Measurements from ENCODE around the gene CNTN4. TPM values are rescaled to one million over a fixed set of nuclear protein-coding genes. Genes with fewer than 3 reads are reported as not detected.

The CNTN4 gene
- polyA plus RNA-seq, 1 donor from 2014 or later, result not detected

DNA sequence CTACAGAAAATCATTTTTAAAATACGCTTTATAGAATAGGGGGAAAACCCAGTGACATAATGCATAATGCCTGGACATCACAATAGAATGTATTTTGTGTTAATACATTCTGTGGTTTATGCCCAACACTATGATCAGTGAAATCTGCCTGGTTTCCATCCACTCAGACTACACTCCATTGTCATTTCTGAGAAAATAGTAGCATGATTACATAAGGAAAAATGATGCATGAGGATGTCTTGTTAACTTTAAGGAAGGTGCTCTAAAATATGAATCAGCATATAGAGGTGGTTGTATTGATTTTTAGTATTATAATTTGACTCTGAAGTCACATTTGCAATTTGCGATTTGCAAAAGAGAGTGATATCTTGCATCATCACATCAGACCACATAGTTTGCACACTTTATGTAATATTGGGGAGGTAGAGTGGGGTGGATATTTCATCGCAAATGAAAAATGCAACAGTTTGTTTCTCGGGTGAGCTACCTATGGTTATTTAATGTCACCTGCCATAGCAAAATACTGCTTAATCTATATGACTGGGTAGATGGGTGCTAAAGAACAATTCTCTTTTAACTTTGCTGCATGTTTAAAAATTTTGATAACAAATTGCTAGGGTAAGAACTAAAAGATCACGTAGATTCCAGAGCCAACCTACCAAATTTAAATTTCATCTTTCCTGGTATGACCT, 607.6 kb downstream of the CNTN4 start:
- no peak overlapping the region for H3K27ac Mint-ChIP-seq
- H3K9me3 Mint-ChIP-seq, result no peaks in the 10 kb centered on the region
- peaks cover 1% of the 10 kb centered on the region for H3K27me3 Mint-ChIP-seq
- no peaks in the 10 kb centered on the region for H3K36me3 Mint-ChIP-seq
- H3K4me3 Mint-ChIP-seq, result no peak overlapping the region
- no peaks in the 10 kb centered on the region for H3K4me1 Mint-ChIP-seq

DNA sequence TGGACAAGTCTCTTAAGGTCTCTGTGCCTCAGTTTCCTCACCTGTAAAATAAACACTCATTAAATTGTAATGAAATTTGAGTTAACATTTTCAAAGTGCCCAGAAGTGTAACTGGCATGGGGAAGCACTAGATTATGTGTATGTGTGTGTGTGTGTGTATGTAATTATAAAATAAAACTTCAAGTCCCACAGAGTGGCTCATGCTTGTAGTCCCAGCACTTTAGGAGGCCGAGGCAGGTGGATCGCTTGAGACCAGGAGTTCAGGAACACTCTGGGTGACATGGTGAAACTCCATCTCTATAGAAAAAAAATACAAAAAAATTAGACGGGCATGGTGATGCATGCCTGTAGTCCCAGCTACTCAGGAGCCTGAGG, 608.2 kb downstream of the CNTN4 start:
- Mint-ChIP-seq H3K27ac (no peak overlapping the region), H3K4me1 (no peaks in the 10 kb centered on the region), H3K4me3 (no peak overlapping the region), H3K36me3 (no peaks in the 10 kb centered on the region), H3K9me3 (no peaks in the 10 kb centered on the region), H3K27me3 (peaks cover 1% of the 10 kb centered on the region)

DNA sequence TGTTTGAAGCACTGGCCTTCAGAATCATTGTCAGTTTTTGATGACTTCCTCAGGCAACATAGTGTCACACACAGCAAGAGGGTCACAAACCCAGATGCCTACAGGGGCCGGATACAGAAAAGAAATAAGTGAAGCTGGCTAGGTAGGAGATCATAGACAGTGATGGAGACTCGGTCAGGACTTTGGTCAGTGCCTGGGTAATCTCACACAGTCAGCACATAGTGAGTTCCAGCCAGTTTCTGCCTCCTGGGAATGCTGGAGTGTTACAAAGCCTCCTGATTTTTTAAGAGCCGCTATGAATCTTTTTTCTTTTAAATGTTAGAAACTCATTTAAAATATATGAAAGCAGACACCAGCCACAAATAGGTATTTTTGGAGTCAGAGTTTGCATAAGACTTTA, 612.4 kb downstream of the CNTN4 start:
- no peaks in the 10 kb centered on the region for H3K9me3 Mint-ChIP-seq
- no peaks in the 10 kb centered on the region for H3K36me3 Mint-ChIP-seq
- no peak overlapping the region for H3K4me3 Mint-ChIP-seq
- no peaks in the 10 kb centered on the region for H3K27me3 Mint-ChIP-seq
- H3K4me1 Mint-ChIP-seq, result peaks cover 0 to 5% (median 2%) of the 10 kb centered on the region in 3 donors
- H3K27ac Mint-ChIP-seq, result no peak overlapping the region

DNA sequence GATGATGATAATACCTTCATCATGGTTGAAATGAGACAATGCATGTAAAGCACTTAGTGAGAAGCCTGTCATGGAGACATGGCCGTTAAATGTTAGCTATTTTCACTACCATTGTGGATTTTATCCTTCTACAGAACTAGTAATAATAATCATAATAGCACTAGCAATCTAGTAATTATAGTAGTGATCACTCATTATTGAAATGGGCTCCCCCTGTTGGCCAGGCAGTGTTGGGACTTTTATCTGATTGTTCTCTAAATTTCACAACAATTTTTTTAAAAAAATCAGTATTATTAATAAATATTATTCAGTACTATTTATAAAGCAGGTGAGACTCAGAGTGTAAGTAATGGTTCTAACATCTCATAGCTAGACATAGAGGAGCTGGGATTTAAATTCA, 615.3 kb downstream of the CNTN4 start:
- no peak overlapping the region for H3K27ac Mint-ChIP-seq
- no peaks in the 10 kb centered on the region for H3K9me3 Mint-ChIP-seq
- H3K36me3 Mint-ChIP-seq, result no peaks in the 10 kb centered on the region
- no peaks in the 10 kb centered on the region for H3K27me3 Mint-ChIP-seq
- H3K4me1 Mint-ChIP-seq, result peaks cover 0 to 5% (median 2%) of the 10 kb centered on the region in 3 donors
- no peak overlapping the region for H3K4me3 Mint-ChIP-seq

DNA sequence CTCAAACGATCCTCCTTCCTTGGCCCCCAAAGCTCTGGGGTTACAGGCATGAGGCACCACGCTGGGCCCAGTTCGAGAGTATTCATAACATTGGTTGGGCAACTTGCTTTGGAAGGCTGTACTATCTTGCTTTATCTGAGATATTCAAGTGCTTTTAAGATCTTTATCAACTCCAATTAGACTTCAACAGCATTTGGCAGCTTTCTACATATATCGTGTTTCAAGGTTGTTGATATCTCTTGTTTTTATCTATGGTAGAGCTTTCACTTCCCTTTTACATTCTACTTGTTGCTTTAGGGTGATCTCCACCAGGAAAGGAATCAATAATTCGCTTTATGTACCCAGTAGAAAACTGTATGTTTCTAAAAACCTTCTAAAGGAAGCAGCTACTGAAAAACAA, 616.2 kb downstream of the CNTN4 start:
- no peaks in the 10 kb centered on the region for H3K36me3 Mint-ChIP-seq
- peaks cover 0 to 1% (median 0%) of the 10 kb centered on the region in 3 donors for H3K9me3 Mint-ChIP-seq
- peaks cover 0 to 5% (median 2%) of the 10 kb centered on the region in 3 donors for H3K4me1 Mint-ChIP-seq
- no peaks in the 10 kb centered on the region for H3K27me3 Mint-ChIP-seq
- H3K4me3 Mint-ChIP-seq, result no peak overlapping the region
- H3K27ac Mint-ChIP-seq, result no peak overlapping the region

DNA sequence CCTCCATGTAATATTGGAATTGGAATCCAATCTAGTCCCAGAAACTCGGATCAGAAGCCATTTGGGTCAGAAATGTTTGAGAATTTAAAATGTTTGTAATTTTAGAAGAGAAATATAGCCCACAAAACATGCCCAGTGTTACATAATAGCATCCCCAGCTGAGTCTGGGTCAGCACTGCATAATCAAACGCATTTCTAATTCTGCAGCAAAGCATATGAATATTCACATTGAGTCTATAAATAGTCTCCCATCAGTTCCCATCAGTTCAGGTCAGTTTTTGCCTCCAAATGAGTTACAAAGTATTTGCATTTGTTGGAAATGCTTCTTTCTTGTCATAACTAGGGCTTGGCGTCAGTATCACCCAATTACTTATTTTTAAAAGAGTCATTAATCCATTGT, 628.4 kb downstream of the CNTN4 start:
- Mint-ChIP-seq H3K27ac (no peak overlapping the region), H3K27me3 (no peaks in the 10 kb centered on the region), H3K4me1 (no peaks in the 10 kb centered on the region)

DNA sequence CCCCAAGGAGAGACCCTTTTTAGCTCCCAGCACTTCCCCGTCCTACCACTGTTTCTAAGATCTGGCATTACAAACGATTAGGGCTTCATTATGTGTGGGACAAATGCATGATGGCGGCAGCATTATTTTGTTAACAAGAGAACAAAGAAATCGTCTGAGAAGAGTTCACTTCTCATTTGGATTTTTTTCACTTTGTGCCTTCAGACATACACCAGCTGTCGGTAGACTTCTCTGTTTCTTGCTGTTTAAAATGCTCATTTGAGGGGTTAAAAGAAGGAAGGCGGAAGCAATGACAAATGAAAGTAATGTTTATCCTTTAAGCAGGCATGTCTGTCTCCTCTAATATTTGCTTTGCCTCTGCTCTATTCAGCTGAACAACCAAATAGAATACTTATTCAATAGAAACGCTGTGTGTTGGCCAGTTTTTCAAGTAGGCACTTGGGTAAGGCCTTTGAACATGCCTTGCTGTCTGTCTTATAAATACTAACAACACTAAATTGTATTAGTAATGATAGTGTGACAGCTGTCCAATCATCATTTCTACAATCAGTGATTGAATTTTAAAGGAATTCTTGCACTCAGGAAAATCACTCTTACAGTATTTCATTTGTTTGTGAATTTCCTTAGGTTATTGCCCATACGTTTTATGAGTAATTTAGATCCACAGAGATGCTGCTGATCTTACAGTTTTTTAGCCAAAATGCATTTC, 629.1 kb downstream of the CNTN4 start:
- Mint-ChIP-seq H3K36me3 (no peaks in the 10 kb centered on the region), H3K27me3 (no peaks in the 10 kb centered on the region), H3K4me3 (no peak overlapping the region), H3K4me1 (no peaks in the 10 kb centered on the region), H3K9me3 (no peaks in the 10 kb centered on the region), H3K27ac (no peak overlapping the region)

More for the DNA sequence above, 628.4 kb downstream of the CNTN4 start:
- no peak overlapping the region for H3K4me3 Mint-ChIP-seq
- H3K36me3 Mint-ChIP-seq, result no peaks in the 10 kb centered on the region
- H3K9me3 Mint-ChIP-seq, result no peaks in the 10 kb centered on the region

DNA sequence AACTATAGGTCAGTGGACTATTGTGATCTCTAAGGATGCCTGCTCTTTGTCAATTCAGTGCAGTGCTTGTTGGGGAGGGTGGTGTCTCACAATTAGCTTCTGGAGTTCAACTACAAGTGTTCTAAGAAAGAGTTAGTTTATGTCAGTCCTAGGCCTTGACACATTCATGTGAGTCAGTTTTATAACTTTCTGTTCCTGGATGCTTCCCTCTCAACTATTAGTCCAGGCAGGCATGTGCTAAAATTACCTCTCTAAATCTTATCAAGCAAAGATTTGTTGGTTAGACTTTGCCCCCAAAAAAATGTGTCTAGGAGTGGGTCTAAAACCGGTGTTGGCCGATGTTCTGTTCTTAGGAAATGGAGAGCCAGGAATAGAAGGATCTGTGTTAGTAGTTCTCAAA, 633.2 kb downstream of the CNTN4 start:
- H3K27me3 Mint-ChIP-seq, result peaks cover 2% of the 10 kb centered on the region
- peaks cover 0 to 2% (median 2%) of the 10 kb centered on the region in 3 donors for H3K4me1 Mint-ChIP-seq
- no peak overlapping the region for H3K4me3 Mint-ChIP-seq
- no peaks in the 10 kb centered on the region for H3K36me3 Mint-ChIP-seq
- H3K9me3 Mint-ChIP-seq, result no peaks in the 10 kb centered on the region
- H3K27ac Mint-ChIP-seq, result no peak overlapping the region

DNA sequence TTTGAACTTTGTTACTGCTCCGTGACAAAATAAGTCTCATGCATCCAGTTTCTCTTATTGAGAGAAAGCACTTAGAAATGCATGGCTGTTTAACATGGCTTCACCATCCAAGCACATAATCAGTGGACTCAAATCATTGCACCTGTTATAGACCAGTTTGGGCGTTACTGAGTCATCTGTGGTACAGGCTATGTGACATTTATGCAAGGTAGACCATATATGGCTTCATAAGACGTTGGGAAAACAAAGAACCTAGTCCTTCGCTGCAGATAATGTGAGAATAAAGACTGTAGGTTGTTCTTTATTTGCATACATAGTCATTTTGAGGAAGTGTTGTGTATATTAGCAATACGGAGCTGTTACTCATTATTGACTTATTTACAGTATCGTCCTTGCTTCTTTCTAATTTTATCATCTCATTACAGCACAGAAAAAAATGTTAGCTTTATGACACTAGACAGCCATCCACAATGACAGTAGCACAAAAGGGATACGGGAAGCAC, 636.8 kb downstream of the CNTN4 start:
- Mint-ChIP-seq H3K36me3 (no peaks in the 10 kb centered on the region), H3K4me3 (no peak overlapping the region), H3K4me1 (peaks cover 0 to 2% (median 2%) of the 10 kb centered on the region in 3 donors), H3K27me3 (peaks cover 2% of the 10 kb centered on the region), H3K9me3 (no peaks in the 10 kb centered on the region), H3K27ac (no peak overlapping the region)

DNA sequence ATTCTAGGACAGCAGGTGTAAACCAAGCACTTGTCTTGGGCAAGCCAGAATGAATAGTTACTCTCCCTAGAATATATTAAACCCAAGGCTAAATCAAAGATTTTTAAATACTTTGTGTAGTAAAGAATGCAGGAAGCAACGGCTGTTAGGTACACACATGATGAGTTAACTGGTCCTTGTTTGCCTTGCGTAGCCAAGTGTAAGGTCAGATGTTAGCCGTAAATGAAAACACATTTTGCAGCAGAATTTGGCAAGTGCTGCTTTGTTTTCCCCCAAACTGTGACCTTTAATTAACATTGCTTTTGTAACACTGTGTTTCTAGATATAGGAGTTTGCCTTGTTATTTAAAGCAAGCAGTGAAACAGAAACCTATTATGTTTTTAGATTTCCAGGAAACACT, 642.9 kb downstream of the CNTN4 start:
- Mint-ChIP-seq H3K9me3 (no peaks in the 10 kb centered on the region), H3K27me3 (no peaks in the 10 kb centered on the region), H3K27ac (no peak overlapping the region), H3K4me1 (no peaks in the 10 kb centered on the region), H3K4me3 (no peak overlapping the region), H3K36me3 (no peaks in the 10 kb centered on the region)

DNA sequence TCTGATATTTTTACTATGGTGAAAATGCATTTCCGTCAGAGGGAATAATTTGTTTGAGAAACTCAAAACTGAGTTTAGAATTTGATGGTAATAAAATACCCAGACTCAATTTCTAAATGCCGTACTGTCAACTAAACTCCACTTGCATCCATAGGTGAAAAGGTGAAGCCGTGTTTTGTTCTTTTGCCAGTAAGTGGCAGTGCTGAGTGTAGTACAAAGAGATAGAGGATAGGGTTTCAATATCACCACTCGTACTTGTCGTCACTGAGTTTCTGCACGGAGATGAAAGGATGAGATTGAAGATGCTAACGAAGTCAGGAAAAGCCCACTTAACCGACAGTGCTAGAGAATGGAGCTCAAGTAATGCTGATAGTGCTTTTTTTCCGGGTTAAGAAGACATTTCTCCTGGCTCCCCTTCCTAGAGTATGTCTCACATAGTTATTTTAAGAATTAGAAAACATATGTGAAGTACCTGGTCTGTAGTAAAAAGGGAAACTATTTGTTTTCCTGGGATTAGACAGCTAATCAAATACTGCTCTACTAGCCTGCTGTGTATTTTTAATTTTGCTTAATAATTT, 666.4 kb downstream of the CNTN4 start:
- Mint-ChIP-seq H3K27me3 (no peaks in the 10 kb centered on the region), H3K4me1 (peaks cover 0 to 2% (median 0%) of the 10 kb centered on the region in 3 donors), H3K9me3 (peaks cover 0 to 2% (median 0%) of the 10 kb centered on the region in 3 donors), H3K4me3 (no peak overlapping the region), H3K36me3 (no peaks in the 10 kb centered on the region), H3K27ac (no peak overlapping the region)

DNA sequence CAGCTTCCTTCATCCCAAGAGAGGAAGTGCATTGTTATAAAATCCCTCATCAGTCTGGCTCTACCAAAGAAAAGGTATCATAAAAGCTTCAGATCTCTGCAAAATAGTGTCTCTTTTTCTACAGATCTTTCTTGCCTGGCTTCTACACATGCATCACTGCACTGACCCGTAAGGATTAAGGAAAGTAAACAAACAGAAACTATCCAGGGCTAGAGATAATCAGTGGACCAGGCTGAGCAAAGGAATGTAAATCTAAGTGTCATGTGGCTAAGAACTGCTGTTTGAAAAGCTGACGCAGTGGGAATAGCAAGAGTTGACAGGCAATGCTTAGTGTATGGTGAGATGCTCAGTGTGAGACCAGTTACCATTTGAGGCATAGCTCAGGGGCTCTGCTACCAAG, 671.8 kb downstream of the CNTN4 start:
- no peak overlapping the region for H3K27ac Mint-ChIP-seq
- no peaks in the 10 kb centered on the region for H3K36me3 Mint-ChIP-seq
- peaks cover 0 to 1% (median 1%) of the 10 kb centered on the region in 3 donors for H3K4me1 Mint-ChIP-seq
- no peaks in the 10 kb centered on the region for H3K27me3 Mint-ChIP-seq
- peaks cover 2 to 7% (median 4%) of the 10 kb centered on the region in 3 donors for H3K9me3 Mint-ChIP-seq
- no peak overlapping the region for H3K4me3 Mint-ChIP-seq

DNA sequence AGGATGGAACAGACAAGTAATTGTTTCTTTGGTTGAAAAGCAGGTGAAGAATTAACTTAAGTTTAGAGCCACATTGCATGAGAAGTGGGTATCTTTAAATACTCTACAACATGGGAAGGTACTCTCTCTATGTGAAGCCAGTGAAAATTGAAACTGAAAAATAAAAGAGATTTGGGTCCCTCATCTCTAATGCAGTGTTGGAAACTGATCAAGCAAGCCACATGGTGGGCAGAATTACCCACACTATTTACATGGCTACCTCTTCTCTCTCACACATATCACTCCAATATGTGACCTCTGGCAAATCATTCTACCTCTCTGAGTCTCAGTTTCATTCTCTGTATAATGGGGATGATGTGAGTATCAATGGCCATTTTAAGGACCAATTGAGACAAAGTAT, 672.5 kb downstream of the CNTN4 start:
- Mint-ChIP-seq H3K4me3 (no peak overlapping the region), H3K27ac (no peak overlapping the region), H3K9me3 (peaks cover 2 to 7% (median 4%) of the 10 kb centered on the region in 3 donors)

DNA sequence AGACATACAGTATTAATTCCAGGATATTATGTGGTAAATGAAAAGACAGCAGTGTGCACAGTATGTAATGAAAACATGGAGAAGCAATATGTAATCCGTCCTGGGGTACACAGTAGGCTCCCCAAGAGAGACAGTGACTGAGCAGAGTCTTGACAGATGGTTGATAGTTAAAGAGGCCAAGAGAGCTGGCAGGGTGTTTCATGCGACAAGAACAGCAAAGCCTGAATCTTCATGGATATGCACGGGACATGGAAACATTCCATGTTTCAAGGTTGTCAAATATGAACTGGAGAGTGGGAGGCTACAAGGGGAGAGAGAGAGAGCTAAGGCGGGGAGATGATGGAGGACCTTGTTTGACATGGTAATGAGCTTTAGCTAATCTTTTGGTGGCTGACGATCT, 673.1 kb downstream of the CNTN4 start:
- Mint-ChIP-seq H3K4me3 (peak overlapping the region in 1 of 4 donors; percentile 41), H3K27ac (no peak overlapping the region), H3K4me1 (peaks cover 0 to 1% (median 1%) of the 10 kb centered on the region in 3 donors), H3K9me3 (peaks cover 2 to 7% (median 4%) of the 10 kb centered on the region in 3 donors), H3K36me3 (no peaks in the 10 kb centered on the region), H3K27me3 (no peaks in the 10 kb centered on the region)

More for the DNA sequence above, 672.5 kb downstream of the CNTN4 start:
- Mint-ChIP-seq H3K27me3 (no peaks in the 10 kb centered on the region), H3K4me1 (peaks cover 0 to 1% (median 1%) of the 10 kb centered on the region in 3 donors), H3K36me3 (no peaks in the 10 kb centered on the region)

DNA sequence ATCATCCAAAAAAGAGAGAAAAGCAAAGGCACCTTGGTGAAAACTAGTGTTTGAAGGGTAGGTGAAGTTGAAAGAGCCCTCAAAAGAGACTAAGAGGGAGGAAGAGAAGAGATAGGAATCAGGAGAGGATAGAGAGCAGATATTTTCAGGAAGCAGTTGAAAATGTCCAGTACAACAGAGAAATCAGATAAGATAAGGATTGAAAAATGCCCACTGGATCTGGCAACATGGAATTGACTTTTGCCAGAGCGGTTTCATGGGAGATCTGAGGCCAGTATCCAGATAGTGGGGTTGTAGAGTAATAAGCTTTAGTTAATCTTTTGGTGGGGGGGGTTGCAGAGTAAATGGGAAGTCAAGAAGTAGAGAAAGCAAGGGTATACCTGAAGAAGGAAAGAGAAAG, 674.1 kb downstream of the CNTN4 start:
- Mint-ChIP-seq H3K27me3 (no peaks in the 10 kb centered on the region), H3K4me1 (peaks cover 0 to 1% (median 1%) of the 10 kb centered on the region in 3 donors), H3K4me3 (no peak overlapping the region), H3K9me3 (peaks cover 2 to 7% (median 4%) of the 10 kb centered on the region in 3 donors), H3K36me3 (no peaks in the 10 kb centered on the region), H3K27ac (no peak overlapping the region)
